Neural cell (in vitro differentiated cells): Measurements from ENCODE around the gene CELA2B.

Source experiments
- CTCF ChIP-seq: fragments of 450-650 bp; IDR thresholded peaks from 2 replicates; pipeline ENCODE4 v1.5.1; 2014; ENCODE audit warnings: antibody characterized with exemption, mild to moderate bottlenecking, moderate library complexity; ENCODE audit not compliant: poor library complexity, severe bottlenecking
- EP300 ChIP-seq: fragments of 450-650 bp; conservative IDR thresholded peaks from 2 replicates; pipeline ENCODE4 v1.6.1; 2014; ENCODE audit warnings: antibody characterized with exemption, mild to moderate bottlenecking, moderate library complexity; ENCODE audit not compliant: poor library complexity, severe bottlenecking
- EZH2 ChIP-seq: fragments of 200-600, 300-800 bp; shearing (Covaris generic), sonication (generic); IDR thresholded peaks from 2 replicates; pipeline ENCODE4 v1.6.1; 2014; ENCODE audit warnings: antibody characterized with exemption, low read length, borderline replicate concordance, mild to moderate bottlenecking; ENCODE audit not compliant: insufficient read depth, poor library complexity, severe bottlenecking
- MXI1 ChIP-seq: fragments of 450-650 bp; conservative IDR thresholded peaks from 2 replicates; pipeline ENCODE4 v1.6.1; 2014; ENCODE audit warnings: antibody characterized with exemption, mild to moderate bottlenecking; ENCODE audit not compliant: poor library complexity, severe bottlenecking
- POLR2AphosphoS5 ChIP-seq: IDR thresholded peaks from 2 replicates; pipeline ENCODE4 v1.6.1; 2012
- RAD21 ChIP-seq: fragments of 450-650 bp; conservative IDR thresholded peaks from 2 replicates; pipeline ENCODE4 v1.6.1; 2014; ENCODE audit warnings: antibody characterized with exemption, mild to moderate bottlenecking, moderate library complexity
- REST ChIP-seq: IDR thresholded peaks from 2 replicates; pipeline ENCODE4 v1.6.1; 2012; ENCODE audit warnings: borderline replicate concordance

GRCh38 chr1:15457585-15457984 is 18.3 kb upstream of the CELA2B start:
- no peak for TF ChIP-seq RAD21
- TF ChIP-seq POLR2AphosphoS5, result no peak
- no peak for TF ChIP-seq CTCF
- TF ChIP-seq MXI1, result no peak
- TF ChIP-seq REST, result no peak
- no peak for TF ChIP-seq EP300
- no peak for TF ChIP-seq EZH2
